Peyer's patch (tissue), 4 donors: Measurements from ENCODE around the gene UPK1A.

Experiments used
- CTCF ChIP-seq, 6 experiments: fragments of 450-650 bp in 4 of 6; fragments of 200-600 bp in 2 of 6; sonication (generic) in 1 of 6; IDR thresholded peaks; one replicate each; pipeline ENCODE4 v1.5.1; 2017 to 2019; ENCODE audit warnings: antibody characterized with exemption in 6 of 6, mild to moderate bottlenecking in 3 of 6, moderate library complexity in 1 of 6
- POLR2A ChIP-seq, 2 donors: fragments of 450-650 bp; IDR thresholded peaks; one replicate each; pipeline ENCODE4 v1.5.1; 2017; ENCODE audit warnings: antibody characterized with exemption in 2 of 2, mild to moderate bottlenecking in 2 of 2, moderate library complexity in 2 of 2

- TF ChIP-seq CTCF (IDR thresholded peaks at IDR 0.05), result no peak
- TF ChIP-seq POLR2A (IDR thresholded peaks at IDR 0.05), result no peak
Observed at GRCh38 chr19:35670686-35671085, 4.4 kb downstream of the UPK1A start.
